ENCODE data around the gene OSCAR. TPM values are rescaled to one million over a fixed set of nuclear protein-coding genes. Genes with fewer than 3 reads are reported as not detected.

The OSCAR gene
- total RNA-seq, 2 donors from 2014 or later, result 1.1 to 2.3 TPM

- ATAC-seq (replicated peaks in 1 of 2), result no peak
- DNase-seq, result no peak
- Mint-ChIP-seq H3K36me3 (ENCODE audit: insufficient read depth in 2 of 2) (no peaks in the 10 kb centered on the region), H3K4me1 (ENCODE audit: low read depth) (no peaks in the 10 kb centered on the region), H3K9me3 (peaks cover 0 to 3% of the 10 kb centered on the region in 2 donors), H3K27me3 (ENCODE audit: low read depth) (peaks cover 29% of the 10 kb centered on the region), H3K27ac (no peak overlapping the region), H3K4me3 (no peak overlapping the region)
Measured at GRCh38 chr19:54045771-54046170, 54.8 kb downstream of the OSCAR start.

Other genes starting within 250 kb of the OSCAR start
- 10 to 100 TPM; 32.7 to 43.5 TPM for gene MYADM, start 232.9 kb downstream of the OSCAR start, total RNA-seq
- not detected for gene PRKCG, start 218.6 kb downstream of the OSCAR start, total RNA-seq
- gene CACNG7, start 191.5 kb downstream of the OSCAR start, total RNA-seq, result not detected
- gene CACNG8, start 137.9 kb downstream of the OSCAR start, total RNA-seq, result under 1 TPM in 1 of 2 donors, not detected in 1; 0.02 TPM
- gene CACNG6, start 109.2 kb downstream of the OSCAR start, total RNA-seq, result not detected
- gene VSTM1, start 36.9 kb downstream of the OSCAR start, total RNA-seq, result not detected
- not detected for gene TARM1, start 19.4 kb downstream of the OSCAR start, total RNA-seq
- 10 to 100 TPM; 40.6 to 52.6 TPM for gene NDUFA3, start 2.1 kb upstream of the OSCAR start, total RNA-seq
- 10 to 100 TPM; 36.0 to 38.8 TPM for gene TFPT, start 14.9 kb upstream of the OSCAR start, total RNA-seq
- 10 to 100 TPM; 55.0 to 55.6 TPM for gene PRPF31, start 15.0 kb upstream of the OSCAR start, total RNA-seq
- 100 to 1,000 TPM in 1 of 2 donors, 10 to 100 TPM in 1; 84.5 to 107 TPM for gene CNOT3, start 37.0 kb upstream of the OSCAR start, total RNA-seq
- gene LENG1, start 58.9 kb upstream of the OSCAR start, total RNA-seq, result 1 to 10 TPM; 2.9 to 3.7 TPM
- under 1 TPM; 0.24 to 0.63 TPM for gene TMC4, start 72.4 kb upstream of the OSCAR start, total RNA-seq
- gene MBOAT7, start 88.8 kb upstream of the OSCAR start, total RNA-seq, result 10 to 100 TPM; 60.3 to 71.0 TPM
- 10 to 100 TPM; 11.0 to 17.5 TPM for gene TSEN34, start 90.5 kb upstream of the OSCAR start, total RNA-seq
- gene RPS9, start 100.1 kb upstream of the OSCAR start, total RNA-seq, result 1,000 to 10,000 TPM; 1,618 to 1,817 TPM
- 1 to 10 TPM in 1 of 2 donors, under 1 TPM in 1; 0.31 to 1.2 TPM for gene LILRB3, start 122.2 kb upstream of the OSCAR start, total RNA-seq
- not detected for gene LILRA6, start 142.0 kb upstream of the OSCAR start, total RNA-seq
- gene LILRB5, start 156.5 kb upstream of the OSCAR start, total RNA-seq, result under 1 TPM in 1 of 2 donors, not detected in 1; 0.12 TPM
- not detected for gene LILRB2, start 180.3 kb upstream of the OSCAR start, total RNA-seq
- gene LILRA5, start 212.4 kb upstream of the OSCAR start, total RNA-seq, result not detected
- not detected for gene LILRA4, start 238.4 kb upstream of the OSCAR start, total RNA-seq

Data from activated T-cell treated with anti-CD3 and anti-CD28 coated beads, Interleukin-2, amount 50 U/mL, for 72 hours (primary cell).